Lower leg skin (tissue), 3 donors: ENCODE results near the gene SERPINB10.
A peak's percentile ranks its signal among the peaks of the same experiment; 100 is the strongest.

Experiments
- POLR2A ChIP-seq, 2 donors: fragments of 450-650 bp; IDR thresholded peaks; one replicate each; pipeline ENCODE4 v1.6.1; 2016 to 2017; ENCODE audit warnings: antibody characterized with exemption in 2 of 2, mild to moderate bottlenecking in 1 of 2, moderate library complexity in 1 of 2
- TF ChIP-seq, protein P1 (sequence below), 3 donors: fragments of 450-650 bp; IDR thresholded peaks; one replicate each; pipeline ENCODE4 v1.5.1; 2016; ENCODE audit warnings: antibody characterized with exemption in 3 of 3, mild to moderate bottlenecking in 3 of 3, moderate library complexity in 2 of 3

DNA sequence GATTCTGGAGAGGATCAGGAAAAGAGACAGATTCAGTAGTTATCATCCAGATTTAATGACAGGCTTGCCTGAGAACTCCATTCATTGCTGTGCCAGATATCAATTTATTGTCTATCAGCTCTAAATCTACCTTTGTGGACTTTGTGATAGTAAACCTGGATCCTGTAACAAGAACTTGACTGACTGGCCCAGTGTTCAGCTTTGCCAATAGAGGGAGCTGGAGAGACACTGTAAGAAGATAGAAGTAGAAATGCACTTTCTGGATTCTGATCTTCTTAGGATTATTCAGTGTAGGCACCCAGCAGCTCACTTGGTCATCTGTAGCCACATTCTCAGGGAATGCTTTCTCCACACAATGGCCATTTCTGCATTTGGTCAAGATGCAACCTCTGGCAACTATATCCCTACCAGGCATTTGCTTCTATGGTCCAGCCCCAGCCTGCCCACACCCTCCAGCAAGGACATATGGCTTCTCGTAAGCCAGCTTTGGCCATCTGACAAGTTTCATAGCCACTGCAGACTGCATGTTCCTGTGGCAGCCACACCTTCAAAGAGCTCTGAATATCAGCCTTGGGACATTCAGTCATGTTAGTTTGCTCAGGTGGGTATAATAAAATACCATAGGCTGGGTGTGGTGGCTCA, 56.0 kb downstream of the SERPINB10 start:
- TF ChIP-seq, protein P1, sequence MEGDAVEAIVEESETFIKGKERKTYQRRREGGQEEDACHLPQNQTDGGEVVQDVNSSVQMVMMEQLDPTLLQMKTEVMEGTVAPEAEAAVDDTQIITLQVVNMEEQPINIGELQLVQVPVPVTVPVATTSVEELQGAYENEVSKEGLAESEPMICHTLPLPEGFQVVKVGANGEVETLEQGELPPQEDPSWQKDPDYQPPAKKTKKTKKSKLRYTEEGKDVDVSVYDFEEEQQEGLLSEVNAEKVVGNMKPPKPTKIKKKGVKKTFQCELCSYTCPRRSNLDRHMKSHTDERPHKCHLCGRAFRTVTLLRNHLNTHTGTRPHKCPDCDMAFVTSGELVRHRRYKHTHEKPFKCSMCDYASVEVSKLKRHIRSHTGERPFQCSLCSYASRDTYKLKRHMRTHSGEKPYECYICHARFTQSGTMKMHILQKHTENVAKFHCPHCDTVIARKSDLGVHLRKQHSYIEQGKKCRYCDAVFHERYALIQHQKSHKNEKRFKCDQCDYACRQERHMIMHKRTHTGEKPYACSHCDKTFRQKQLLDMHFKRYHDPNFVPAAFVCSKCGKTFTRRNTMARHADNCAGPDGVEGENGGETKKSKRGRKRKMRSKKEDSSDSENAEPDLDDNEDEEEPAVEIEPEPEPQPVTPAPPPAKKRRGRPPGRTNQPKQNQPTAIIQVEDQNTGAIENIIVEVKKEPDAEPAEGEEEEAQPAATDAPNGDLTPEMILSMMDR (IDR thresholded peaks at IDR 0.05), result peak in 1 of 3 donors; percentile 34
- TF ChIP-seq POLR2A (IDR thresholded peaks at IDR 0.05), result no peak
